SH-SY5Y (cell line): ENCODE data around the gene NT5C1B.

Source experiments
- GATA2 ChIP-seq: IDR thresholded peaks from 2 replicates; pipeline ENCODE4 v1.6.1; 2011; ENCODE audit warnings: mild to moderate bottlenecking, low read depth, low read length
- GATA3 ChIP-seq: IDR thresholded peaks from 2 replicates; pipeline ENCODE4 v1.6.1; 2011; ENCODE audit warnings: low read depth, mild to moderate bottlenecking, low read length, moderate library complexity

GRCh38 chr2:18552351-18553077 is 36.9 kb downstream of the NT5C1B start:
- TF ChIP-seq GATA2 (no peak), GATA3 (no peak)
